K562 (cell line): ENCODE results near the gene CHCHD1. TPM values are rescaled to one million over a fixed set of nuclear protein-coding genes. Genes with fewer than 3 reads are reported as not detected.
A peak's percentile ranks its signal among the peaks of the same experiment; 100 is the strongest.

Source experiments
- ETS1 ChIP-seq: conservative IDR thresholded peaks from 2 replicates; pipeline ENCODE4 v1.6.1; 2011; ENCODE audit warnings: low read depth, mild to moderate bottlenecking, low read length; ENCODE audit not compliant: control insufficient read depth
- FOXM1 ChIP-seq, 2 experiments: fragments of 450-650 bp in 1 of 2; sonication (generic) in 1 of 2; formaldehyde crosslinking in 1 of 2; IDR thresholded peaks; 2 replicates each; pipeline versions ENCODE4 v1.6.1 to v1.9.0; 2017 to 2022; ENCODE audit warnings: low read depth in 2 of 2, mild to moderate bottlenecking in 2 of 2, missing genetic modification reagents in 1 of 2, moderate library complexity in 1 of 2
- MYC ChIP-seq, 2 experiments: fragments of 250-450 bp in 1 of 2; sonication (Bioruptor Pico) in 1 of 2; IDR thresholded peaks; 2 replicates each; pipeline versions ENCODE4 v1.5.1 to v1.6.1; 2012 to 2021; ENCODE audit warnings: low read depth in 2 of 2, borderline replicate concordance in 1 of 2, improper control_type of control experiment in 1 of 2, low read length in 1 of 2, mild to moderate bottlenecking in 1 of 2, moderate library complexity in 1 of 2
- NRF1 ChIP-seq, 2 experiments: fragments of 450-650 bp; IDR thresholded peaks in 1 of 2; conservative IDR thresholded peaks in 1 of 2; 2 replicates each; pipeline ENCODE4 v1.6.1; 2014; ENCODE audit warnings: mild to moderate bottlenecking in 2 of 2
- RBM34 ChIP-seq: fragments of 200-400 bp; formaldehyde crosslinking; IDR thresholded peaks from 2 replicates; pipeline ENCODE4 v1.6.1; 2018; ENCODE audit warnings: low read length, borderline replicate concordance; ENCODE audit not compliant: insufficient read depth
- TEAD1 ChIP-seq, 2 experiments: fragments of 450-650 bp in 1 of 2; sonication (generic) in 1 of 2; formaldehyde crosslinking; IDR thresholded peaks; 2 replicates each; pipeline versions ENCODE4 v1.4.0 to v1.8.0; 2020 to 2022; ENCODE audit warnings: mild to moderate bottlenecking in 2 of 2, missing genetic modification reagents in 1 of 2
- VEZF1 ChIP-seq: fragments of 200-800 bp; sonication (Bioruptor generic); IDR thresholded peaks from 2 replicates; pipeline ENCODE4 v1.6.1; 2017; ENCODE audit warnings: missing genetic modification characterization, missing compliant biosample characterization
- ZBTB7A ChIP-seq: IDR thresholded peaks from 2 replicates; pipeline ENCODE4 v1.6.1; 2011; ENCODE audit warnings: low read depth, mild to moderate bottlenecking, low read length, moderate library complexity, borderline replicate concordance; ENCODE audit not compliant: control insufficient read depth
- ZBTB8A ChIP-seq: fragments of 450-650 bp; IDR thresholded peaks from 2 replicates; pipeline ENCODE4 v1.6.1; 2018; ENCODE audit warnings: mild to moderate bottlenecking, moderate library complexity; ENCODE audit not compliant: partially characterized antibody
- ZNF263 ChIP-seq: sonication (generic); formaldehyde crosslinking; IDR thresholded peaks from 2 replicates; pipeline ENCODE4 v1.8.0; 2022; ENCODE audit warnings: mild to moderate bottlenecking, missing genetic modification reagents, borderline replicate concordance
- ZNF639 ChIP-seq, 2 experiments: fragments of 200-800 bp in 1 of 2; sonication (Bioruptor generic) in 1 of 2; sonication (generic) in 1 of 2; formaldehyde crosslinking in 1 of 2; IDR thresholded peaks in 1 of 2; conservative IDR thresholded peaks in 1 of 2; 2 replicates each; pipeline versions ENCODE4 v1.5.0 to v1.6.1; 2016 to 2020; ENCODE audit warnings: missing compliant biosample characterization in 1 of 2, missing genetic modification characterization in 1 of 2, missing genetic modification reagents in 1 of 2
- polyA plus RNA-seq, 8 experiments: library from polyadenylated mRNA; depleted of rRNA in 4 of 8; stranded (reverse) in 5 of 8; unstranded in 3 of 8; fragments of >200 nt; fragmentation: Nextera tagmentation in 2 of 8; fragmentation: Illumina TruSeq in 1 of 8; extraction: Ambion mirVana in 2 of 8; extraction: Trizol in 1 of 8; gene quantifications; 2 replicates each; pipeline versions ENCODE4 v1.2.1 to v1.2.3, GENCODE V29; 2011 to 2014; ENCODE audit warnings: inconsistent platforms in 1 of 8, missing spikeins in 1 of 8
- total RNA-seq, 7 experiments: library from RNA; depleted of rRNA in 6 of 7; stranded (reverse); fragments of >200 nt in 6 of 7; fragmentation: Illumina TruSeq in 2 of 7; extraction: Trizol in 2 of 7; gene quantifications; 2 replicates each; pipeline versions ENCODE4 v1.2.1 to v1.2.3, GENCODE V29; 2011 to 2021; ENCODE audit warnings: low replicate concordance in 1 of 7

CHCHD1 gene
- total and polyA plus RNA-seq, 9 of the 15 experiments (the other 6 are each of a cell fraction or from before 2014, with no cell fraction given): 52.9 to 126 (median 83.4) TPM

GRCh38 chr10:73785721-73786511, 4.1 kb downstream of the CHCHD1 start (continued):
- TF ChIP-seq ZBTB7A (peak; percentile 2; the same call in 1 of the 2 replicates), ZNF639 (CRISPR knock-in tag; conservative IDR thresholded peaks at IDR 0.05 in 1 of 2, IDR thresholded peaks at IDR 0.05 in 1 of 2) (no peak), ZNF263 (CRISPR knock-in tag) (peak; percentile 95), TEAD1 (CRISPR knock-in tag; IDR thresholded peaks at IDR 0.05) (peak in 1 of 2 experiments; percentile 45; a peak in 1 of 4 replicates), ETS1 (peak; percentile 71; the same call in 1 of the 2 replicates), MYC (IDR thresholded peaks at IDR 0.05; ENCODE audit: low read depth, low read length) (no peak), MYC (CRISPR knock-in tag; IDR thresholded peaks at IDR 0.05; ENCODE audit: borderline replicate concordance, low read depth) (0 out of 2 replicates have a peak, but pooled peaks have one; percentile 24), VEZF1 (peak; percentile 92), FOXM1 (IDR thresholded peaks at IDR 0.05; ENCODE audit: low read depth) (no peak), FOXM1 (CRISPR knock-in tag; IDR thresholded peaks at IDR 0.05; ENCODE audit: low read depth) (0 out of 2 replicates have a peak, but pooled peaks have one; percentile 36), NRF1 (conservative IDR thresholded peaks at IDR 0.05 in 1 of 2, IDR thresholded peaks at IDR 0.05 in 1 of 2) (peak; percentile 92 to 93), RBM34 (no peak), ZBTB8A (no peak)
